Ishikawa (cell line): Measurements from ENCODE around the gene ABTB2.

ENCODE experiments used
- CEBPB ChIP-seq: IDR thresholded peaks from 2 replicates; pipeline ENCODE4 v1.6.1; 2012
- CREB1 ChIP-seq: IDR thresholded peaks from 2 replicates; pipeline ENCODE4 v1.6.1; 2012; ENCODE audit warnings: low read depth
- EGR1 ChIP-seq: IDR thresholded peaks from 2 replicates; pipeline ENCODE4 v1.6.1; 2012
- EP300 ChIP-seq: IDR thresholded peaks from 2 replicates; pipeline ENCODE4 v1.6.1; 2012; ENCODE audit warnings: borderline replicate concordance
- FOXM1 ChIP-seq: IDR thresholded peaks from 2 replicates; pipeline ENCODE4 v1.6.1; 2012; ENCODE audit warnings: low read depth, borderline replicate concordance
- MAX ChIP-seq: IDR thresholded peaks from 2 replicates; pipeline ENCODE4 v1.6.1; 2012
- NFIC ChIP-seq: IDR thresholded peaks from 2 replicates; pipeline ENCODE4 v1.6.1; 2012
- RAD21 ChIP-seq: IDR thresholded peaks from 2 replicates; pipeline ENCODE4 v1.6.1; 2012; ENCODE audit warnings: low read depth
- REST ChIP-seq: IDR thresholded peaks from 2 replicates; pipeline ENCODE4 v1.6.1; 2012; ENCODE audit warnings: low read depth, mild to moderate bottlenecking
- TAF1 ChIP-seq: IDR thresholded peaks from 2 replicates; pipeline ENCODE4 v1.6.1; 2012; ENCODE audit warnings: low read depth, mild to moderate bottlenecking
- TCF12 ChIP-seq: IDR thresholded peaks from 2 replicates; pipeline ENCODE4 v1.6.1; 2012; ENCODE audit warnings: low read depth
- TEAD4 ChIP-seq: IDR thresholded peaks from 2 replicates; pipeline ENCODE4 v1.6.1; 2012
- USF1 ChIP-seq: IDR thresholded peaks from 2 replicates; pipeline ENCODE4 v1.6.1; 2012
- YY1 ChIP-seq: IDR thresholded peaks from 2 replicates; pipeline ENCODE4 v1.6.1; 2012; ENCODE audit warnings: low read depth
- ZBTB7A ChIP-seq: IDR thresholded peaks from 2 replicates; pipeline ENCODE4 v1.6.1; 2012; ENCODE audit warnings: low read depth

ABTB2 gene

GRCh38 chr11:34239465-34240149 is 118.2 kb downstream of the ABTB2 start:
- TF ChIP-seq EGR1 (no peak), EP300 (no peak), NFIC (no peak), CEBPB (no peak), REST (no peak), ZBTB7A (no peak), TAF1 (no peak), TCF12 (no peak), MAX (no peak), TEAD4 (no peak), USF1 (no peak), FOXM1 (no peak), RAD21 (no peak), CREB1 (no peak), YY1 (no peak)

- TF ChIP-seq REST (no peak), TEAD4 (no peak), RAD21 (no peak), TCF12 (no peak), USF1 (no peak), YY1 (no peak), TAF1 (no peak), CEBPB (no peak), EGR1 (no peak), NFIC (no peak), CREB1 (no peak), FOXM1 (no peak), ZBTB7A (no peak), MAX (no peak), EP300 (no peak)
These were observed 118.8 kb downstream of the ABTB2 start for GRCh38 chr11:34238966-34239365.

GRCh38 chr11:34238533-34238932 is 119.3 kb downstream of the ABTB2 start:
- TF ChIP-seq TCF12, result no peak

- TF ChIP-seq RAD21 (no peak), NFIC (no peak), CREB1 (no peak), FOXM1 (no peak)
These were observed 121.2 kb downstream of the ABTB2 start for GRCh38 chr11:34236572-34236971.

GRCh38 chr11:34235591-34236071 is 122.2 kb downstream of the ABTB2 start:
- TF ChIP-seq TAF1 (no peak), REST (no peak), RAD21 (no peak), MAX (no peak), EGR1 (no peak), TCF12 (no peak), CREB1 (no peak), FOXM1 (no peak), EP300 (no peak), CEBPB (no peak), NFIC (no peak), ZBTB7A (no peak), USF1 (no peak), YY1 (no peak), TEAD4 (no peak)
